ENCODE measurements around the gene NAP1L1.
A peak's percentile ranks its signal among the peaks of the same experiment; 100 is the strongest.

NAP1L1 gene, protein sequence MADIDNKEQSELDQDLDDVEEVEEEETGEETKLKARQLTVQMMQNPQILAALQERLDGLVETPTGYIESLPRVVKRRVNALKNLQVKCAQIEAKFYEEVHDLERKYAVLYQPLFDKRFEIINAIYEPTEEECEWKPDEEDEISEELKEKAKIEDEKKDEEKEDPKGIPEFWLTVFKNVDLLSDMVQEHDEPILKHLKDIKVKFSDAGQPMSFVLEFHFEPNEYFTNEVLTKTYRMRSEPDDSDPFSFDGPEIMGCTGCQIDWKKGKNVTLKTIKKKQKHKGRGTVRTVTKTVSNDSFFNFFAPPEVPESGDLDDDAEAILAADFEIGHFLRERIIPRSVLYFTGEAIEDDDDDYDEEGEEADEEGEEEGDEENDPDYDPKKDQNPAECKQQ
- 98.8 to 354 (median 221) reads per million in 17 experiments for total RNA-seq

DNA sequence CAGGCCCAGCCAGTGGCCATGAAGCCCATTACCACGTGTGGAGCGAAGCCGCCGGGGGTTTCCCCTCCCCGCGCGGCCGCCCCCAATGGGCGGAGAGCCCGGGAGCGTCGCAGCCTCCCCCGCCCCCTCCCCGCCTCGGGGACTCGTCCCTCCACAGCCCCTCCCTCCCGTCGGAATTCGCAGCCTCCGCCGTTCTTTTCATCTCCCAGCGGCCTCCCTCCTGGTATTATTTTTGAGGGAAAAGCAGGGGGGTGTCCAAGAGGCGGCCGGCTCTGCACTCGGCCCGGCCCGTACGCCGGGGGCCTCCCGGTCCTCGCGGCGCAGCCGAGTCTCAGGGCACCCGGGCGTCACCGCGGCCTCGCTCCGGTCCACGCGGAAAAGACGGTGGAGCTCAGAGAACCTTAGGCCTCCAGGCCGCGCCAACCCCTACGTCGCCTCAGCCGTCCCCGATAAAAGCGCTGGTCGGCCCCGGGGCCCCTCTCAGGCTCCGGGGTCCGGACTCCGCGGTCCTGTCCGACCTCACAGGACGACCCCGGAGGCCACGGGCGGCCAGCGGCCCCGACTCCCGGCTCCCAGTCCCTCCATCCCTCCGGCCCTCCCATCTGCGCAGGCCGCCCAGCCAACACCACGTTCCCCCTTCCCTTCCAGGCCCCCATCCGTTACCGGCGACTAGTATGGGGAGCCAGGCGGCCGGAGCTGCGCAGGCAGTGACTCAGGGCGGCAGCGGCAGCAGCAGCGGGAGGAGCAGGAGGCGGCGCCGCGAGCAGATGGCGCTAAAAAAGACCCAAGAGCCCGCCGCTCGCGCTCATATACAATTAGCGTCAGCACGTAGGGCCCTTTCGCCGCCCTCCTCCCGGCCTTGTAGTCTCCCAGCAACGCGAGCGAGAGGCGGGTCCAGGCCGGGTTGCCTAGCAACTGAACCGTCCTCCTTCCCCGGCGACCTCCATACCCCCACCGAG, at the start of gene NAP1L1:
NAP1L1 (minus strand) TSS at position 782 of the 959 bp plus-strand sequence. CDS start 10,466 bp downstream, outside the sequence.
- peak; percentile 97 to 99 (median 99) for DNase-seq

- no peak for DNase-seq
Measured at GRCh38 chr12:76127588-76127987, 43.1 kb upstream of the NAP1L1 start.

DNA sequence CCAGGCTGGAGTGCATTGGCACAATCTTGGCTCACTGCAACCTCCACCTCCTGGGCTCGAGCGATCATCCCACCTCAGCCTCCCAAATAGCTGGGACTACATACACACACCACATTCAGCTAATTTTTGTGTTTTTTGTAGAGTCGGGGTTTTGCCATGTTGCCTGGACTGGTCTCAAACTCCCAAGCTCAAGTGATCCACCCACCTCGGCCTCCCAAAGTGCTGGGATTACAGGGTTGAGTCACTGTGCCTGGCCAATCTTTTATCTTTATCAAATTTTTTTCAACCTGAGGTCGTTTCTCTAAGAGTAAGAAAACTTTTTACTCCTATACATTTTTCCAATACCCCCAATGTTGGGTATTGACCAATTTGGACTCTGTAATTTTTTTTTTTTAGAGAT, 40.0 kb upstream of the NAP1L1 start:
- no peak for DNase-seq

GRCh38 chr12:76123259-76124212, 39.1 kb upstream of the NAP1L1 start:
- DNase-seq, result no peak

DNA sequence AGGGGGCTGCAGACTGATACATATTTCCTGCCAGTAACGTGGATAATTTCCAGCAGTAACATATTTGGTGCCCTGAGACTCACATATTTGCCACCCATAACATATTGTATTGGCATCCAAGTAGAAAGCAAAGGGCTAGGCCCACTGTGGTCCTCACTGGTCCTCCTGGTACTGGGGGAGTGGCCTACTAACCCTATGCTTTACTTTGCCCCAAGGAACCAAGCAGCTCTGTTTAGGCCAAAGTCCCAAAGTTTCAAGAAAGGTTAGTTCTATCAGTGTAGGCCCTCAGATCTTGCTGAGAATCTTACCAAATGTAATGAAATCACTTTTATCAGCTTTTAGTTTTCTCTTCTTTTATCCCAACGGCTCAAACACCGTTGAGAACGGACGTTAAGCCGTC, 35.4 kb upstream of the NAP1L1 start:
- no peak for DNase-seq

GRCh38 chr12:76117751-76118150, 33.3 kb upstream of the NAP1L1 start:
- no peak for DNase-seq

- DNase-seq, result no peak
Measured at GRCh38 chr12:76117067-76117691, 32.7 kb upstream of the NAP1L1 start.

DNA sequence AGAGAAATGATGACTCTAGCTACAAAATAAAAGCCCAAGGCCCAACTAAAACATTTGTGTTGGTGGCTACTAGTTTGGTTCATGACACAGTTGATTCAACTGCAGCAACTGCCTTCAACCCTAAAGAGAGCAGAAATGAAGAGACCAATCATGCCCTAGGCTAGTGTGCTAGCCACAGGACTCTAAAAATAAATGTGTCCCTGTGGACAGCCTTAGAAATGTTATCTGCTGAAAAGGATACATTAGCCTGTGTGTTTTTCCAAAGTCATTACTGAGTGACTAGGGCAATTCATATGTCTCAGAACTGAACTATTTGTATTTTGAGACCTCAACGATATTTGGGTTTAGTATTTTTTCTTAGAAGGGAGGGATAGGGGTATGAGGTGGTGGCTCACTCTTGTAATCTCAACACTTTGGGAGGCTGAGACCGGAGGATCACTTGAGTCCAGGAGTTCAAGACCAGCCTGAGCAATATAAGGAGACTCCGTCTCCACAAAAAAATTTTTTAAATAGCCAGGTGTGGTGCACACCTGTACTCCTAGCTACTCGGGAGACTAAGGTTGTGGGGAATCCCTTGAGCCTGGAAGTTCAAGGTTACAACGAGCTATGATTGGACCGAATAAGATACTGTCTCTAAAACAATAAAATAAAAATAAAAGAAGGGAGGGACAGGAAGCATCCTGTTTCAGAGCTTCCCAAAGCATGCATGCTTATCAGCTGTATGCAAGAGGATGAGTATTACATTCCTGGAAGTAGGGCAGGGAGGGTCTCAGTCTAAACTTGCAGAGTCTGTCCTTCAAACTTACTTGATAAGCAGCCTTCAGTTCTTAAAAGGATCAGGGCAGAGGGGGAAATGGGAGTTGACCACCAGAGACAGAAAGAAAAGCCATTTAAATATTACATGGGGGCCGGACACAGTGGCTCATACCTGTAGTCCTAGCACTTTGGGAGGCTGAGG, 29.6 kb upstream of the NAP1L1 start:
- no peak for DNase-seq

DNA sequence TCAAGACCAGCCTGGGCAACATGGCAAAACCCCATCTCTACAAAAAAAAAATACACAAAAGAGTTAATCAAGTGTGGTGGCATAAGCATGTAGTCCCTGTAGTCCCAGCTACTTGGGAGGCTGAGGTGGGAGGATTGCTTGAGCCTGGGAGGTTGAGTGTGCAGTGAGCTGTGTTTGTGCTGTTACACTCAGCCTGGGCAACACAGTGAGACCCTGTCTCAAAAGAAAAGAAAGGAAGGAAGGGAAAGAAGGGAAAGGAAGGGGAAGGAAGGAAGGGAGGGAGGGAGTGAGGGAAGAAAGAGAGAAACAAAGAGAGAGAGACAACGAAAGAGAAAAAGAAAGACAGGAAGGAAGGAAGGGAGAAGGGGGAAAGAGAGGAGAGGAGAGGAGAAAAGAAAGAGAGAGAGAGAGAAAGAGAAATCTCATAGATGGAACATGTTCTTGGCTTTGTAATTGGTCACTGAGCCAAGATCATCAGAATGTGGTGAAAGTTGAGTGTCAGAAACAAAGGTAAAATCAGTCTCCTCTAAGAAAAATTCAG, 26.8 kb upstream of the NAP1L1 start:
- DNase-seq, result no peak

GRCh38 chr12:76109879-76110278, 25.4 kb upstream of the NAP1L1 start:
- no peak for DNase-seq

- DNase-seq, result no peak
Measured at GRCh38 chr12:76108356-76108755, 23.9 kb upstream of the NAP1L1 start.

DNA sequence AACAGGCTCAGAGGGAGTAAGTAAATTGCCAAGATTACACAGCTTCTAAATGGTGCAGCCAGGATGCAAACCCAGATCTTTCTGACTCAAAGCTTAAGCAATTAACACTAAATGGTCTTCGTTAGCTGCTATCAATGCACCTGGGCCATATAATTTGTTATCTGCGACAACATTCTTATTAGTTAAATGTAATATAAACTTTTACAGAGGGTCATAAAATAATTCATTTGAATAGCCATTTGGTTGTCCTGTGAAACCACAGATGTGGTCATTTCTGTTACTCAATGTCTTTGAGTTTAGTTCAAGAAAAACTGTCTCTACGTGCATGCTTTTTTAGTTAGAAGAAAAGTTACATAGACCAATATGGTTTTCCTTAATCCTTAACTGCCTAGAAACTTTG, 22.1 kb upstream of the NAP1L1 start:
- DNase-seq, result no peak

DNA sequence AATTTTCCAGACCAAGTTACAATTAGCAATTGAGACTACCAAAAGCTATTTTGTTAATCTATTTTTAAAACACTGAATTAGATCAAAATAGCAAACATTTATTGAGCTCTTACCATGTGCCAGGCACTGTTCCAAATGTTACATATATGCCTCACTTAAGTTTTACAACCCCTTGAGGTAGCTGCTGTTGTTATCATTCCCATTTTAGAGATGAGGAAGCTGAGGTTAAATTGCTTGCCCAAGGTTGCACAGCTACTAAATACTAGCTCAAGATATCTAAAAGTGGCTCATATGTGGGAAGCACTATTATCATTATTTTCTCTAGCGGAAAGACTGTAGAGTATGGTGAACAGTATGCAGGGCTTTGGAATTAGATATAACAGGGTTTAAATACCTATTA, 19.5 kb upstream of the NAP1L1 start:
- no peak for DNase-seq

DNA sequence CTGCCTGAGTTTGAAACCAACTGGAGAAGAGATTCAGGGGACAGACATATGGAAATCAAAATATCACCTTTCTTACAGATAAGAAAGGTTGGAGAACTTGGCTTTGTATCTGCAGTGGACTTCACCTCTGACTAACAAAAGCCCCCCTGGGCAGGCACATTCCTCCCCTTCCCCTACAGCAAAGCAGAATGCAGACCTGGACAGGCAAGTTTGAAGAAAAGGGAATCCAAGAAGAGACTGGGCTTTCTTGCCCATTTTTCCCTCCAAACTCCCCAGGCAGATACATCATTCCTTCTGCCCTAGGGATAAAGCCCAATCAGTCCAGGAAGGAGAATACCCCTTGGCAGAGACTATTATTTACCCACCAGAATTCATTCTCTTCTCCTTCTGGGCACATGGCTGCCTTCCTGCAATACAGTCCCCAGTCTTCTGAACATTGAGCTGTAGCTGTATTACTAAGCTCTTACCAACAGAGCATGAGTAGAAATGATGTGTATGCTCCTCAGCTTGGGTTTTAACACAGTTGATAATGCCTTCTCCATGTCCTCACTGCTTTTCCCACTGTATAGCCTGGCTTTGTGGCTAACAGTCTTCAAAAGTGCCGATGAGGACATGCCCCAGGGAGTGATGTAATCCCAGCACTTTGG, 17.4 kb upstream of the NAP1L1 start:
- no peak for DNase-seq

GRCh38 chr12:76096079-76096646, 11.7 kb upstream of the NAP1L1 start:
- no peak for DNase-seq

GRCh38 chr12:76094754-76095153, 10.3 kb upstream of the NAP1L1 start:
- DNase-seq, result no peak

DNA sequence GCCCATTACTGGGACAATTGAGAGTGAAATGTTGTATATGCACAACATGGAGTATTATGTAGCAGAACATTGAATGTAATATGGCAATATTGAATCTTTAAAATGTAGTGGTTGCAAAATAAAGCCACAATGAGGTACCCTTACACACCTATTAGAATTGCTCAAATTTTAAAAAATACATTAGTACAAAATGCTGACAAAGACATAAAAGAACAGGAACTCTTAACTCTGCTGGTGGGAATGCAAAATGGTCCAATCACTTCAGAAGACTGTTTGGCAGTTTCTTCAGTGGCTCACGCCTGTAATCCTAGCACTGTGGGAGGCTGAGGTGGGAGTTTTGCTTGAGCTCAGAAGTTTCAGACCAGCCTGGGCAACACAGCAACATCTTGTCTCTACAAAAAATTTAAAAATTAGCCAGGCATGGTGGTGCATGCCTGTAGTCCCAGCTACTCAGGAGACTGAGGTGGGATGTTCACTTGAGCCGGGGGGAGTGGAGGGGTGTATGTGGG, 6.8 kb upstream of the NAP1L1 start:
- peak in 1 of 4 experiments; percentile 6 for DNase-seq

GRCh38 chr12:76085520-76085868, 1.0 kb upstream of the NAP1L1 start:
- DNase-seq, result peak; percentile 40 to 66 (median 52)

DNA sequence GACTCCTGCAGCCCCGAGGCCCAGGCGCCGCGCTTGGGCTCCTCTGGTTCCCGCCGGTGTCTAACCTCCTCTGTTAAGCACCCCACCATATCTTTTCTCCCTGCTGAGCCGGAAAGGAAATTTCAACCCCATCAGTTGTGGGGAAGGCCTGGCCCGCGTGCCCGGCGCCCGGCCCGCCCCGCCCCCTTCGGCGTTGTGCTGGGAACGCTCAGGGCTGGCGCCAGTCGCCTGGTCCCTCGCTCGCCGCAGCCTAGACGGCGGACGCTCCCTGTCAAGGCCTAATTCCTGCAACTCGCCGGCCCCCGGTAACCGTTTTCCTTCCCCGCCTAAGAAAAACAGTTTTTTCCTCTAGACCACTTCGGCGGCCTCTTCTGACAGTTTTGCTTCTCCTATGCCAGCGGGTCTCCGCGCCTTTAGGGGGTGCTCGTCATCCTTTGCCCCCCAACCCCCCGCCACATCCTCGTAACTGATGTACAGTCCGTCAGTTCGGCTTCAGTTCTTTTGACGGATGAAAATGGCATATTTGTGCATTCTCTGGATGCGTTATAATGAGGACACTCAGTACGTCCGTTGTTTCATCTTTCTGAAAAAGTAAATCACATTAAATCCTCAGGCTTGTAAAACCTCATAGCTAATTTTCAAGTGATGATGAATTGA, 506 bp upstream of the NAP1L1 start:
- peak; percentile 78 to 93 (median 88) for DNase-seq
